Gastroesophageal sphincter (tissue), 3 donors: ENCODE results near the gene PSKH1.
A peak's percentile ranks its signal among the peaks of the same experiment; 100 is the strongest.

Experiments
- CTCF ChIP-seq, 4 experiments: fragments of 200-600 bp in 2 of 4; fragments of 450-650 bp in 2 of 4; sonication (generic) in 1 of 4; IDR thresholded peaks; one replicate each; pipeline ENCODE4 v1.5.1; 2017 to 2019; ENCODE audit warnings: antibody characterized with exemption in 4 of 4, mild to moderate bottlenecking in 2 of 4, moderate library complexity in 2 of 4
- EP300 ChIP-seq: sonication (generic); formaldehyde crosslinking; IDR thresholded peaks from one replicate; pipeline ENCODE4 v1.6.1; 2017; ENCODE audit warnings: antibody characterized with exemption, mild to moderate bottlenecking
- POLR2A ChIP-seq, 2 donors: fragments of 450-650 bp; IDR thresholded peaks; one replicate each; pipeline ENCODE4 v1.6.1; 2017; ENCODE audit warnings: antibody characterized with exemption in 2 of 2, mild to moderate bottlenecking in 2 of 2, moderate library complexity in 1 of 2
- POLR2AphosphoS5 ChIP-seq: sonication (generic); formaldehyde crosslinking; IDR thresholded peaks from one replicate; pipeline ENCODE4 v1.6.1; 2017; ENCODE audit warnings: antibody characterized with exemption

DNA sequence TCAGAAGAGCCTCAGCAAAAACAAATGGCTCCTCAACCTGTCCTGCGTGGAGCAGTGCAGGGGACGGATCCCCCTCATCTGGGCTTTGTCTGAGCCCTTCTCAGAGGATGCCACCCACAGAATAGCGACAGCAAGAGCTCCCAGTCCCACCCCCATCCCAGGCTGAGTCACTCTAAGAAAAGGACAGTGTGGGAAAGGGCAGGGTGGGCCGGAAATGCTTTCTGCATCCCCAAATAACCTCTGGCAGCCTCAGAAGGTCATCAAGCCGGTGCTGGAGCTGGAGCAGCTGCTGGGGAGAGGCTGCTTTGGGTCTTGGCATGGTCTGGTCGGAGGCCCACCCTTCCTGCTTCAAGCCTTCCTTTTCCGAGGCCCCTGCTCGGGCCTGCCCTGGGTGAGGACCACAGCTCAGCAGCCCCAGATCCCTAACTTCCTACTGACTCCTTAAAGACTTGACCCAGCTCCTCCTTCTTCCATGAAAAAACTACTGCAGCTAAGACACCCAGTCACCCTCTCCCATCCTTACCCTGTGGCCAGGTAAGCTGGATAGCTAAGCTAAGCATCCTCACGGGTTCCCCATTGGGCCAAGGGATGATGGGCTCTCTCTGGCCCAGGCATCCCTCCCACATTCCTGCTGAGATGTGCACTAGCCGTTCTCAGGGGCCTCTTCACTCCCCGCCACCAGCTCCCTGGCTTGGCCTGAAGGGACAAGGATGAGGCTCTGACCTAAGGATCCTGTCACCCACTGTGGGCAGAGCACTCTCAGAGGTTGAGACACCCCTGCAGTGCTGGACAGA is 66.7 kb downstream of the PSKH1 start:
- TF ChIP-seq EP300 (no peak), CTCF (IDR thresholded peaks at IDR 0.05) (no peak), POLR2AphosphoS5 (peak; percentile 76), POLR2A (IDR thresholded peaks at IDR 0.05) (no peak)
